Measurements from ENCODE around the gene AGMAT.
"Not testable (repeated sequence)": the region's sequence is repeated elsewhere in the genome, so short reads cannot be mapped to it uniquely, and the experiment has no call there.

AGMAT gene

DNA sequence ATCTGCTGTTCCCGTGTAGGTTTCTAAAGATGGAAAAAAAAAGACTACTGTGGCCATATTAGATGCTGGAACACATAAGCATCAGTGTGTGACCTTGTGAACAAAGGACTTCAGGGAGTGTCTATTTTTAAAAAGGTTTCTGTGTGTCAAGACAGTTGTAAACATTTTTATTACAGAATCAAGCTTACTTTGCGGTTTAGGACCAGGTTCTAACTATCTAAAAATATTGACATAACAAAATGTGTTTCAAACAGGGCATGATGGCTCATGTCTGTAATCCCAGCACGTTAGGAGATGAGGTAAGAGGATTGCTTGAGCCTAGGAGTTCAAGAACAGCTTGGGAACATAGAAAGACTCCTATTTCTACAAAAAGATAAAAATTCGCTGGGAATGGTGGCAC, 25.3 kb upstream of the AGMAT start:
- no peak for DNase-seq

DNA sequence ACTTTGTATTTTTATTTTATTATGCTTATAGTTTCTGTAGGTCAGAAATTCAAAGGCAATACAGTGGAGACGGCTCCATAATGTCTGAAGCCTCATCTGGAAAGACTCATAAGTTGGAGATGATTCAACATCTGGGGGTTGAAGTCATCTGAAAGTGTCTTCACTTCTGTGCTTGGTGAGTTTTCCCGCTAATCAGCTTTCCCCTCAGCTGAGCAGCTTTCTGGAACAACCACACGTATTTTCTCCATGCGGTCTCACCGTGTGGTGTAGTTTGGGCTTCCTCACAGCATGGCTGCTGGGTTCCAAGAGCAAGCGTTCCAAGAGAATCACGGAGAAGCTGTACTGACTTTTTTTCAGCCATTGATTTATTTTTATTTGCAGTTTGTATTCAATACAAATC, 24.8 kb upstream of the AGMAT start:
- no peak for DNase-seq

DNA sequence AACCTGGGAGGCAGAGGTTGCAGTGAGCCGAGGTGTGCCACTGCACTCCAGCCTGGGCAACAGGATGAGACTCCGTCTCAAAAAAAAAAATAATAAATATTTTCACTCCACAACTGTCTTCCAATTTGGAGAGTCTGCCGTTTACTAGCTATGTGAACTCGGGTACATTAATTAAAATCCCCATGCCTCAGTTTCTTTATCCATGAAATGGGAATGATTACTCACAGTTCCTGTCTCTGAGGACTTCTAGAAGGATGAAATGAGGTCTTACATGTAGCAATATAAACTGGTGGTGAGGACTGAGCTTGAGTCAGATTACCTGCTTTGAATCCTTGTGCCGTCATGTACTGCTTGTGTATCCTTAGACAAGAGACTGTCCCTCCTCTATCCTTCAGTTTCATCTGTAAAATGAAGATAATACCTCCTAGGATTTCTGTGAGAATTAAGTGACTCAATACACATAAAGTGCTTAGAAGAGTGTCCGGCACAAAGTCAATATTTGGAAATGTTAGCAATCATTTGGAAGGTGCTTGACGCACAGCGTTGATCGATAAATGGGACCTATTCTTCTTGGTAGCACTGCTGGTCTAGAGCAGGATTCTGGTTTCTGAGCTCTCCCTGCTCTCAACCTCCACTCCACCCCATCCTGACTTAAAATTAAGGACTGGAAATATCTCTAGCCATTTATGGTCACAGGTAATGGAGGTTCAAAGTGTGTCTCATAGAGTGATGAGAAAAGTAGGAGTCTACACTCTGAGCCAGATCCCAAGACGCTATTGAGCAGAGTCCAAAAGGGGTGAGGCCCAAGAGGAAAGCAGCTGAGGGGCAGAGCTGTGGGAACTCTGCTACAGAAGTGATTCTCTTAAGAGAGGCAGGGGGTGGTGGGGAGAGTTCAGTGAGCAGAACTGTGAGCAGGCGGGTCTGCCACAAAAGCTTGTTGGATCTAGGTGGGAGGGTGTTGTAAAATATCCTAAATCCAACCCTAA, 20.8 kb upstream of the AGMAT start:
- no peak for DNase-seq

DNA sequence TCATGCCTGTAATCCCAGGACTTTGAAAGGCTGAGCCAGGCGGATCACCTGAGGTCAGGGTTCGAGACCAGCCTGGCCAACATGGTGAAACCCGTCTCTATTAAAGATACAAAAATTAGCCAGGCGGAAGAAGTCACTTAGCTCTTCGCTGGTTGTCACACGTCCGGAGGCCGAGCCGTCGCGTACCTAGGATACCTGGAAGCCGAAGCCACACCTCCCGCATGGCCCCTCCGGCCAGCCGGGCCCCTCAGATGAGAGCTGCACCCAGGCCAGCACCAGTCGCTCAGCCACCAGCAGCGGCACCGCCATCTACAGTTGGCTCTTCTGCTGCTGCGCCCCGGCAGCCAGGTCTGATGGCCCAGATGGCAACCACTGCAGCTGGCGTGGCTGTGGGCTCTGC, 19.5 kb upstream of the AGMAT start:
- not testable (repeated sequence) for DNase-seq

DNA sequence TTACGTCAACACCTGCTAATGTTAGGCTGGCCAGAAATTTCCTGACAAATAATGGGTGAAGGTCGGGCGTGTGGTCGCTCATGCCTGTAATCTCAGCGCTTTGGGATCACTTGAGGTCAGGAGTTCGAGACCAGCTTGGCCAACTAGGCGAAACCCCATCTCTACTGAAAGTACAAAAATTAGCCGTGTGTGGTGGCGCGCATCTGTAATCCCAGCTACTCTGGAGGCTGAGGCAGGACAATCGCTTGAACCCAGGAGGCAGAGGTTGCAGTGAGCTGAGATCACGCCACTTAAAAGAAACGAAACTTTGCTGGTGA, 19.1 kb upstream of the AGMAT start:
- DNase-seq, result not testable (repeated sequence)

DNA sequence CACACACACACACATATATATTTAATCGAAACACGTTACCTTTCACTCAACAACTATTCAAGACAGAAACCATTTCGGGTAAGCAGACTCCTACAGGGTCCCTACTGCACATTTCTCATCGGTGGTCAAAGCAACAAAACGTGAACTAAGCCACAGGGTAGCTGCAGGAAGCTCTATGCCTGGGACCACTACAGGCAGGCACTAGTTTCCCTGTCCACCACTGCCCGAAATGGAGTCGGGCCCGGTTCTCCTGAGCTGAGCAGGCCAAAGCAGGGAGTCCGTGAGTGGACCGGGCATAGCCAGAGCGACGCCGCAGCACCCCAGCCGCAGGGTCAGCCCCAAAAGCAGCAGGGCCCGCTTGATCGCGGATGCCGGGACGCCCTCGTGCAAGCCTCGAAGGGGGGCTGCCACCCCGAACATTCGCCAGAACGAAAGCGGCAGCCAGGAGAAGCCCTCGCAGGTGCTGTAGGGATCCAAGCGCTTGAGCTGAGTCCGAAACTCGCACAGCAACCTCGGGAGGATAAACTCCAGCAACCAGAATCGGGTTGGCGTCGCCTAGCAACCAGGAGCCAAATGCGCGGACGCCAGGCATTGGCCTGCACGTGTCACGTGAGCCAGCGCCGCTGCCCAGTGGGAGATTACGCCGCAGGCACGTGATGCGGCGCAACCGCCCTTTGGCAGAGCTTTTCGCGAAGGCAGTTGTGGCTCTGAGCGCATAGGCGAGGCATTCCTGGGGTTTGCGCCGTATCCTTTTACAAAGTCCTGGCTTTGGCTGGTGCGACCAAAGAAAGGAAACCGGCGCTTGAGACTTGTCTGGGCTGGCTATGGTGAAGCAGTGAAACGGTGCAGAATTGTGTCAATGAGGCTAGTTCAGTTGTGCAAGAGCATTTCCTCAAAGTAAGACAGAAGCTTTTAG, 18.5 kb upstream of the AGMAT start:
- DNase-seq, result peak; percentile 93

DNA sequence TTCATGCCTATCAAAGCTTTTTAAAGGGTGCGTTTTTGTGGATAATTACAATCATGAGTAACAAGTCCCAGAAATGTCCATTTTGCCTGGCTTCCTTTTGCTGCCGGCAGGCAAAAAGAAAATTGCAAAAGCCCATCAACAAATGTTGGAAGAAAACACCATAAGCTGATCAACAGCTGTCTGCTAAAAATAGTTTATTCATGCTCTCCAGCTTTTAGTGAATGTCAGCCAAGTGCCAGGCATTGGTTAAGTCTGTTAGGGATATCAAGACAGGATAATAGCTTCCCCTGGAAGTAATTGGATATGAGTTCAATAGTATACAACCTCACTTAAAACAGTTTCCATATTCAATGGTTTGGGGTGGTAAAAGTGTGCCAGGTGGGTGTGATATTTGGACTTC, 13.6 kb upstream of the AGMAT start:
- DNase-seq, result no peak

DNA sequence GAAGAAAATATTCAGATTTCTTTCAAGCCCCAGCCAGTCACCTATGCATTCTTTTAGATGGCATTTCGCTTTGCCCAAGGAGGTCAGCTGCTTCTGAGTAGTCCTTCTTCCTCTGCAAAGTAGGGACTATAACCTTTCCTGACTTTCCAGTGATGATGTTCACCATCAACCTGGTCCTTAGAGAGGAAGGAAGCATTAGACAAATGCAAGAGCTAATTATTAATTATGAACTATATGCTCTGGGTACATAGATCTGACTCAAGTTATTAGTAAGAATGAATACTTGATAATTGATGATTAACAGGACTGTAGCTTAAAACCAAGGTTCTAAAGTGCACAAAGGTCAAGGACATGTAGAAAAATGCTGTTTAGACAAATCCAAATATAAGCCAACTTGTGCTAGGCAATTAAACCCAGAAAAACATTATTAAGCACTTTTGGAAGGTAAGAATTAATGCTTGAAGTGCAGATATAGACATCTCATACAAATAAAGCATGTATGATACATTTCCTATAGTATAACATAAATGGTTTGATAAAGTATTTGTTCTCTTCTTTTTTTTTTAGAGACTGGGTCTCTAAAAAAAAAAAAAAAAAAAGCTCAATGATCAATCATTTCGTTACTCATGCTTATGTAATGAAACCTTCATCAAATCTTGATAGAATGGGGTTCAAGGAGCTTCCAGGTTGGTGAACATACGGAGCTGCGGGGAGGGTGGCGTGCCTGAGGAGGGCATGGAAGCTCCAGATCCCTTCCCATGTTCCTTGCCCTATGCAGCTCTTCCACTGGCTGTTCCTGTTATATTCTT, 11.2 kb upstream of the AGMAT start:
- no peak for DNase-seq

DNA sequence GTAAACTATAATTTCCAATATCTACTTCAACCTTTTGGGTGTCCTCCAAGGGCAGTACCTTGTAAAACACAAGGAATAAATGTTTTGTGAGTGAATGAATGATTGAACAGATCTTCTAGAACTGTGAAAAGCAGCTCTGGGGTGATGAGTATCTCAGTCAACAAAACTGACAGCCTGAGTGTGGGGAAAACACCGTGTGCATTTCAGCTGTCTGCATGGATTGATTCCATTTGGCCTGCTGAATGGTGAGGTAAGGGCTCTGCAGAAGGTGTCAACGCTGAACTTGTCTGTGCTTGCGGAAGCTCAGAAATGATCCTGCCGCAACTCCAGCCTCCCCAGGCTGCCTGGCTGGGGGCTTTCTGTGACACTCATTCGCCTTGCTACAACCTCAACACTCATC, 7.4 kb upstream of the AGMAT start:
- DNase-seq, result no peak

DNA sequence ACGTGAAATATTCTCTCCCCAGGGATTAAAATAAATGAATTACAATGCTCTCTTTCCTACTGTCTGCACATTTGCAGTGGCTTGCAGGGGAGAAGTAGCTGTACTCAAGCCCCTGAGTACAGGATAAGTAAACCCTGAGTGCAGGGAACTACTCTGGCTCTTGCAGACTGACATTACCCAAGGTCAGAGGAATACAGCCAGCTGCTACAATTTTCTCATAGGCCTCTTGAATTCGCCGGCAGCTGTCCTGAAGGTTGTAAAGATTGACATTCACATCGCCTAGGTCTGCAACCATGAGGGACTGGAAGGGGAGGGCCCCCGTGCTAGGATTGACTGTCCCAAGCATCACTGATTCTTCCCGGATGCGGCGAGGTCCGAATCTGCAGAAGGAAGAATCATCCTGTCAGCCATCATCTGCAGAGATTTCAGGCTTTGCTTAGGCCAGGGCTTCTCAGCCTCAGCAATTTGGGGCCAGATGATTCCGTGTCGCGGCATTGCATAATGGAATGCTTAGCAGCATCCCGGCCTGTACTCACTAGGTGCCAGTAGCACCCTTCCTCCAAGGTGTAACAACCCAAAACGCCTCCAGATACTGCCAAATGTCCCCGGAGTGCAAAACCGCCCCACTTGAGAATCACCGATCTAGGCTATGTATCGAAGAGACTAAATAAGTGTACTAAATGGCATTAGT, 1.7 kb downstream of the AGMAT start:
- DNase-seq, result no peak

DNA sequence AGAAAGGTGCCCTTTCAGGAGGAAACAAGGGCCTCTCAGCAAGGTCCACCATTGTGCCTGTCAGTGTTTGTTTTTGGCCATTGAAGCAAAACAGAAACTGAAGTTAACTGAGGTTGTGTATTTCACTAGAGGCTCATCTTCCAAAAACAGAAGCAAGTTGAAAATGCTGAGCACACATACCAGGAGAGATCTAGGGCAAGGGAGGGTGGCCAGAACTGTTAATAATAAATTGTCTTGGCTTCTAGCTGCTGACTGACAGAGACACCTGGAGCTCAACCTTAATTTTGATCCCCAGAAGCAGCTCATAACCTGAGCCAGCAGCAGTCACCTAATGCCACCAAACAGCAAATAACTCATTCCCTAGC, 5.2 kb downstream of the AGMAT start:
- DNase-seq, result no peak

DNA sequence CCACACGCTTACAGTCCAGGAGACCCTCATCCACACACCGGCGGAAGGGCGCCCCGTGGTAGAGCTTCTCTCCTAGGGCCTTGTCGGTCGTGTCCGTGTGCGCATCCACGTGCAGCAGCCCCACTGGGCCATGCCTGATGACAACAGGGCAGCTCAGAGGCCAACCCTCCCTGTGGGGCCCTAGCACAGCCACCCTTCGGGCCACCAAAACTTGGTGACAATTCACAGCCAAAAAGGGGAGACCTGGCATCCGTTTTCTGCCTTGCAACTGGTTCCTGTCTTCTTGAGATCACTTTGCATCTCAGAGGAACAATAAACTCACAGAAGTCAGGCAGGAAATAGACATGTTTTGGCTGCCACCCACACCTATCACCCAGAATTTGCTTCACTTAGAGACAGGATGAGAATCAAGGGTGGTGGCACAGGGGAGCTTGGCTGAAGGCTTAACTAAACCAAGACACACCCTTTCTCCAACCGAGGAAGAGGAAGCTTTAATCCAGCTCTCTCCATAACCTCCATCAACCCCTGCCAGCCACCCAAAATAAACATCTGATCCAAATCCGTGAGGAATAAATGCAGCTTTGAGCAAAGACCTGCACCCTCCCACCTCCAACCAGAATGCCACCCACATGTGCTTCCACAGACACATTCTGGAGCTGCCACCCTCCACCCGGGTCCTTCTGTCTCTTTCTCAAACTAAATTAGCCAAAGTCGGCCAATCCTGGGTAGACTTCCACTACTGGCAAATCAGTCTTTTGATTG, 5.7 kb downstream of the AGMAT start:
- DNase-seq, result peak; percentile 58

DNA sequence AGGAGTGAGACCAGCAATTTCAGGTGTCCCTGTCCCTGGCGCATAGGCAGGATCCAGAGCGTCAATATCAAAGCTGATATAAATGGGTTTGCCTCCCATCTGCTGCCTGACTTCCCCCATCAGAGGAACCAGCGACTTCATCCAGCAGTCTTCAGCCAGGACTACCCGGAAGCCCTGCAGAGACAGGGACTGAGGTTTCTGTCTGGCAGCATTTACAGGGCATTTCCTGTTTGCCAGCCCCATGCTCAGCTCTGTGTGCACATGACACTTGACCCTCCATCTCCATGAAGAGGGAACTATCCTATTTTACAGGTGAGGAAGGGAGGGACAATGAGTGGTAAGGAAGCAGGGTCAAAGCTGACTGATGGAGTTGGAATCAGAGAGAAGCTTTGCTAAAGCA, 7.2 kb downstream of the AGMAT start:
- DNase-seq, result no peak

DNA sequence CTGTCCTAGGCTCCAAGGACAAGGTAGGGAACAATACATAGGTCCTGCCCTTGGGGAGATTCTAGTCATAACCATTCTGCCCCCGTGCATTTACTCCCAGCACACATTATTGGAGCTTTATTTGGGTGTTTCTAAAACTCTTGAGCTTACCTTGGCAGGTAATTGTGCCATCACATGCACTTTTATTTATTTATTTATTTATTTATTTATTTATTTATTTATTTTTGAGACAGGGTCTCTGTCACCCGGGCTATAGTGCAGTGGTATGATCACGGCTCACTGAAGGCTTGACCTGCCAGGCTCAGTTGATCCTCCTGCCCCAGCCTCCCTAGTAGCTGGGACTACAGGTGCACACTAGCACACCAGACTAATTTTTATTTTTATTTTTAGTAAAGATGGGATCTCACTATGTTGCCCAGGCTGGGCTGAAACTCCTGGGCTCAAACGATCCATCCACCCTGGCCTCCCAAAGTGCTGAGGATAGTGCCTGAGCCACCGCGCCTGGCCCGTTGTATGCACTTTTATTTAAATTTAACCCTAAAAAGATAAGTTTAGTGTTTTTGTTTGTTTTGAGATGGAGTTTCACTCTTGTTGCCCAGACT, 9.2 kb downstream of the AGMAT start:
- no peak for DNase-seq

DNA sequence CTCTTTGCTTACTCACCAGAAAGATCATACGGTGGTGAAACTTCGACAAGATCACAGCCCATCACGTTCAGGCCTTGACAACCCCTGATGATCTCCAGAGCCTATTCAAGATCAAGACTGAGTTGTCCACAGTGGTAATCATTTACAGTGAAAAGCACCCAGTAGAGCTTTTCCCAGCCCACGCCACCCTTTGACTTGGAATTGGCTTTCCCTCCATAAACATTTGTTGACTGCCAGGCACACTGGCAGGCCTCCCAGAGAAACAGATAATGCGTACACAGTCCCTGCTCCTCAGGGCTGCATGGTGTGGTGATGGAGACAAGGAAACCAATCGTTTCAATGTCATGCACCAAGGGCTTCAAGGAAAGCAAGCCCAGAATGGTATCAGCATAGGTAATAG, 10.1 kb downstream of the AGMAT start:
- no peak for DNase-seq

DNA sequence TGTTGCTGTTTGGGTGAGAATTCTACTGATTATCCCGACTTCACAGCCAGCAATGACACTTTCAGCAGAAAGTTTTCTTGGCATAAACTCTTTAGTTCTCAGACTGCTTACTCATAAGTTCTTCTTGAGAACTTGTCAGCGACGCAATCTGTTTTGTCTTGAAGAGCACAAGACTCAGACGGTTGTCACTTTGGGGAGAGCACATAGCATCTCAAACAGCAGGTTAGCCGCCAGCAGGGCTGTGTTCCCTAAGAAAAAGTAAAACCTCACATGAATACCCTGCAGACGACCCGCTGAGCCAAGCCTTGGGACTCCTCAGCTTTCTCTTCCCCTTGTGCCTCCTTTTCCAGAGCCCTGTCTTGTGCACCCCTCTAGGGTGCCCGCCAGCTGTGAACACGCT, 11.4 kb downstream of the AGMAT start:
- DNase-seq, result no peak

DNA sequence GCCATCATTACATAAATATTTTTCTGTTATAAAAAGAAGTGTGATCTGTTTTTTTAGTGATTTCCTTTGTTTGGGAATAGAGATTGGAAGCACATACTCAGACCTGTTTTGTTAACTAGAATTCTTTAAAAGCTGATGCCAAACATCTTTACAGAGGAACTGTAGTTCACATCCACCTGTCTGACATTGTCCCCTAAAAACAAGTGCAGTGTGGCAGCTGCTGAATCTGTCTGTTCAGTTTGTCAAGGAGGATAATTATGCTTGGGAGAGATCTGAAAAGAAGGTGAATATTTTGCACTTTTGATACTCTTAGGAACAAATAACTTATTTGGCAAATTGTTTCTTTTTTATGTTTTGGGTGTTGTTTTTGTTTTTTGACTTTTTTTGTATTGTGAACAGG, 13.6 kb downstream of the AGMAT start:
- DNase-seq, result no peak

DNA sequence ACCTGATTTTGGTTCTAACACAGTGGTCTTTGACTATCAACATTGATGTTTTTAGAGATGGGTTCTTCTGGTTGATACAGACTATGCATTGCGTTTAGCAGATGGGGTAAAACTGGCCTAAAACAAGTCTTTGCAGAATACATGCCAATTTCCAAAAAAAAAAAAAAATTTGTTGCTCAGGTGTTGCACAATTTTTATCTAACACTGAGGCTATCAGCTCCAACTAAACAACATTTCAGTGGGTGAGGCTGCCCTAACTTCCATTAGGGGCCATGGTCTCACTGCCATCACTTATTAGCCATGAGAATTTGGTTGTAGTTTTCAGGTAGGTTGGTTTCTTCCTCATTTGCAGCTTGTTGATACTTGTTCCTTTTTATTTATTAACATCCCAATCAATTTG, 14.0 kb downstream of the AGMAT start:
- DNase-seq, result no peak

DNA sequence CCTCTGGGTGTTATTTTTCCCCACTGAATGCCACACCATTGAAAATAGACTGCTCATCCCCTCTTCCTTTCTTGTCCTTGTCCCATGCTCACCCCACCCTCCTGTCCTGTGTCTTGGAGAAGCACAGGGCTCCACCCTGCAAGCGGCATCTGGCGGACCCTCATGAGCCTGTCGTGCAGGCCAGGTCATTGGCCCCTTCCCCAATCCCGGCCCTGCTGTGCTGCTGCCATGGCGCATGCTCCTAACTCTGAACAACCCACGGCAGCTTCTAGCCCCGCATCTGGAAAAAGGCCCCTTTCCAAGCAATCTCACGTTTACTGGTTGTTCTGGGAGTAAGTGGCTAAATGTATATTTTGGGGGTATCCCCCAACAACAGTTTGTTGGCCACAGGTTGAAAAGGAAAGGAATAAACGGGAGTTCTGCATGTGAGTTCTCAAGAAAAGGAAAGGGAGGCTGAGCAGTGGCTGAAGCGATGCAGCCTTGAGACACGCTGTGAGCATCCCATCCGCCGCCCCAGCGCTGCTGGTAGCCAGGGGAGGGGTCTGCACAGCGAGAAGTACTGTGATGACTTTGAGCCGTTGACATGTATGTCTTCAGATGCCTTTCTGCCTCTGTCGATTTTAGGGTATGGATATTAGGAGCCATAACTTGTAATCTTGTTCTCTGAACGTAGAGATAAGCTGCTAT, 16.3 kb downstream of the AGMAT start:
- DNase-seq, result no peak

DNA sequence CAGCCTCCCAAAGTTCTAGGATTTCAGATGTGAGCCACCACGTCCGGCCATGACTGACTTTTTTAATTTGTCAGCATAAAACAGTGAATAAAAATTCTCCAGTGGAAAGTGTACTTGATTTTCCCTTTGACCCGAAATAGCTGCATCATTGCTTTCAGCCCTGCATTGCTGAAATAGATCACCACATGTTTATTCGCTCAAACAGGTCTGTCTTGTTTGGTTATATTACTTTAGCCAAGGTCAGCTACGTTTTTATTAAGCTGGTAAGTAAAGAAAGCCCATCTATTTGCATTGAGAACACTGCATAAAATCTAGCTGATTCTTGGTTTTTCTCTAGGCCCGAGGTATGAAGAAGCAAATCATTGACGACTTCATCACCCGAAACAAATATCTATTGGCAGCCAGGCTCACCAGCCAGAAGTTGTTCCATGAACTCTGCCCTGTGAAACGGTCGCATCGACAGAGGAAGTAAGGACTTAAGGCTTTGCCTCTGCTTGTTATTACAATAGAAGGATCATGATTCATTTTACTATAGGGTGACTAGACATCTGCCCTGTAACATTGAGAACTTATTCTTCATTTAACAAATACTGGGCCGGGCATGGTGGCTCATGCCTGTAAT, 25.6 kb downstream of the AGMAT start:
- DNase-seq, result no peak
